Neural cell (in vitro differentiated cells): ENCODE measurements around the gene RFX4. TPM values are rescaled to one million over a fixed set of nuclear protein-coding genes. Genes with fewer than 3 reads are reported as not detected.

Experiments
- H2AFZ ChIP-seq: fragments of 200-600, 300-800 bp; sonication (generic), shearing (Covaris generic); 2 replicates; pipeline ENCODE4 v1.6.0; 2014; ENCODE audit warnings: low read depth, mild to moderate bottlenecking, antibody characterized with exemption, low read length, moderate library complexity
- H3F3A ChIP-seq: fragments of 200-600 bp; shearing (Covaris generic); 2 replicates; pipeline ENCODE4 v1.6.1; 2016; ENCODE audit warnings: mild to moderate bottlenecking, moderate library complexity, mixed read lengths, antibody characterized with exemption, low read length; ENCODE audit not compliant: insufficient read depth, poor library complexity, severe bottlenecking
- H3K27ac ChIP-seq: fragments of 200-600, 300-800 bp; sonication (generic), shearing (Covaris generic); 2 replicates; pipeline ENCODE4 v1.5.1; 2014; ENCODE audit warnings: mild to moderate bottlenecking, low read length, moderate library complexity
- H3K27me3 ChIP-seq: fragments of 300-800, 200-600 bp; sonication (generic), shearing (Covaris generic); 2 replicates; pipeline ENCODE4 v1.6.0; 2014; ENCODE audit warnings: mild to moderate bottlenecking, low read depth, low read length, moderate library complexity; ENCODE audit not compliant: insufficient read depth
- H3K36me3 ChIP-seq: fragments of 300-800, 200-600 bp; sonication (generic), shearing (Covaris generic); 2 replicates; pipeline ENCODE4 v1.5.1; 2014; ENCODE audit warnings: mild to moderate bottlenecking, antibody characterized with exemption, low read length, moderate library complexity; ENCODE audit not compliant: insufficient read depth
- H3K4me2 ChIP-seq: fragments of 300-800, 200-600 bp; sonication (generic), shearing (Covaris generic); 2 replicates; pipeline ENCODE4 v1.6.0; 2014; ENCODE audit warnings: mild to moderate bottlenecking, low read length
- H3K4me3 ChIP-seq: fragments of 300-800, 200-600 bp; sonication (generic), shearing (Covaris generic); 2 replicates; pipeline ENCODE4 v1.5.1; 2014; ENCODE audit warnings: mild to moderate bottlenecking, low read length, moderate library complexity
- H3K79me2 ChIP-seq: fragments of 200-600 bp; shearing (Covaris generic); replicated peaks from 2 replicates; pipeline ENCODE4 v1.6.0; 2014; ENCODE audit warnings: mild to moderate bottlenecking, low read length, moderate library complexity; ENCODE audit not compliant: insufficient read depth
- H3K9ac ChIP-seq: fragments of 300-800, 200-600 bp; sonication (generic), shearing (Covaris generic); 2 replicates; pipeline ENCODE4 v1.6.1; 2016; ENCODE audit warnings: mild to moderate bottlenecking, low read length, mixed read lengths
- H3K9me2 ChIP-seq: fragments of 200-600 bp; shearing (Covaris generic); 2 replicates; pipeline ENCODE4 v1.6.1; 2016; ENCODE audit warnings: mild to moderate bottlenecking, low read length, mixed read lengths; ENCODE audit not compliant: insufficient read depth
- H3K9me3 ChIP-seq: fragments of 200-600, 300-800 bp; sonication (generic), shearing (Covaris generic); 2 replicates; pipeline ENCODE4 v1.6.1; 2016; ENCODE audit warnings: mild to moderate bottlenecking, mixed run types, low read length, moderate library complexity, mixed read lengths
- H4K20me1 ChIP-seq: fragments of 200-600 bp; shearing (Covaris generic); 2 replicates; pipeline ENCODE4 v1.6.1; 2016; ENCODE audit warnings: mild to moderate bottlenecking, mixed run types; ENCODE audit not compliant: insufficient read depth
- CTCF ChIP-seq: fragments of 450-650 bp; IDR thresholded peaks from 2 replicates; pipeline ENCODE4 v1.5.1; 2014; ENCODE audit warnings: antibody characterized with exemption, mild to moderate bottlenecking, moderate library complexity; ENCODE audit not compliant: poor library complexity, severe bottlenecking
- EP300 ChIP-seq: fragments of 450-650 bp; conservative IDR thresholded peaks from 2 replicates; pipeline ENCODE4 v1.6.1; 2014; ENCODE audit warnings: antibody characterized with exemption, mild to moderate bottlenecking, moderate library complexity; ENCODE audit not compliant: poor library complexity, severe bottlenecking
- EZH2 ChIP-seq: fragments of 200-600, 300-800 bp; shearing (Covaris generic), sonication (generic); IDR thresholded peaks from 2 replicates; pipeline ENCODE4 v1.6.1; 2014; ENCODE audit warnings: antibody characterized with exemption, low read length, borderline replicate concordance, mild to moderate bottlenecking; ENCODE audit not compliant: insufficient read depth, poor library complexity, severe bottlenecking
- MXI1 ChIP-seq: fragments of 450-650 bp; conservative IDR thresholded peaks from 2 replicates; pipeline ENCODE4 v1.6.1; 2014; ENCODE audit warnings: antibody characterized with exemption, mild to moderate bottlenecking; ENCODE audit not compliant: poor library complexity, severe bottlenecking
- POLR2AphosphoS5 ChIP-seq: IDR thresholded peaks from 2 replicates; pipeline ENCODE4 v1.6.1; 2012
- RAD21 ChIP-seq: fragments of 450-650 bp; conservative IDR thresholded peaks from 2 replicates; pipeline ENCODE4 v1.6.1; 2014; ENCODE audit warnings: antibody characterized with exemption, mild to moderate bottlenecking, moderate library complexity
- REST ChIP-seq: IDR thresholded peaks from 2 replicates; pipeline ENCODE4 v1.6.1; 2012; ENCODE audit warnings: borderline replicate concordance
- SMC3 ChIP-seq: fragments of 450-650 bp; conservative IDR thresholded peaks from 2 replicates; pipeline ENCODE4 v1.6.1; 2014; ENCODE audit warnings: antibody characterized with exemption, mild to moderate bottlenecking, moderate library complexity; ENCODE audit not compliant: poor library complexity
- TAF1 ChIP-seq: IDR thresholded peaks from 2 replicates; pipeline ENCODE4 v1.6.1; 2012; ENCODE audit warnings: low read depth
- polyA plus RNA-seq: library from polyadenylated mRNA; depleted of rRNA; stranded (reverse); fragments of >200 nt; gene quantifications from 2 replicates; pipeline ENCODE4 v1.2.3, GENCODE V29; 2014

The RFX4 gene
- polyA plus RNA-seq, 1 donor from 2014 or later: 0.22 TPM

- Histone ChIP-seq H3K36me3 (no peaks in the 10 kb centered on the region), H3K9me2 (no peaks in the 10 kb centered on the region), H3K9ac (no peak overlapping the region), H4K20me1 (no peaks in the 10 kb centered on the region), H3K4me2 (no peak overlapping the region), H3K27ac (no peak overlapping the region), H3F3A (no peaks in the 10 kb centered on the region), H2AFZ (no peak overlapping the region), H3K79me2 (no peaks in the 10 kb centered on the region), H3K9me3 (no peaks in the 10 kb centered on the region), H3K4me3 (no peak overlapping the region), H3K27me3 (no peaks in the 10 kb centered on the region)
- TF ChIP-seq REST: no peak
- TF ChIP-seq EP300: no peak
- TF ChIP-seq SMC3: no peak
- no peak for TF ChIP-seq MXI1
- no peak for TF ChIP-seq POLR2AphosphoS5
- TF ChIP-seq RAD21: no peak
- TF ChIP-seq TAF1: no peak
- TF ChIP-seq CTCF: no peak
- TF ChIP-seq EZH2: no peak
These were observed 50.1 kb downstream of the RFX4 start for GRCh38 chr12:106632797-106633450.

GRCh38 chr12:106633451-106633823, 50.6 kb downstream of the RFX4 start:
- Histone ChIP-seq H3K36me3 (no peaks in the 10 kb centered on the region), H3K4me2 (no peak overlapping the region), H2AFZ (no peak overlapping the region), H3K79me2 (no peaks in the 10 kb centered on the region), H3K27me3 (no peaks in the 10 kb centered on the region), H3K9ac (no peak overlapping the region), H4K20me1 (no peaks in the 10 kb centered on the region), H3K9me2 (no peaks in the 10 kb centered on the region), H3K27ac (no peak overlapping the region), H3K9me3 (no peaks in the 10 kb centered on the region), H3F3A (no peaks in the 10 kb centered on the region), H3K4me3 (no peak overlapping the region)
- TF ChIP-seq CTCF: no peak
- no peak for TF ChIP-seq EP300
- no peak for TF ChIP-seq EZH2
- TF ChIP-seq RAD21: no peak
- no peak for TF ChIP-seq POLR2AphosphoS5
- no peak for TF ChIP-seq SMC3
- TF ChIP-seq TAF1: no peak
- TF ChIP-seq MXI1: no peak
- no peak for TF ChIP-seq REST
